Left colon (tissue), 2 donors: ENCODE results near the gene ACSL1. TPM values are rescaled to one million over a fixed set of nuclear protein-coding genes. Genes with fewer than 3 reads are reported as not detected.
"Not testable (repeated sequence)": the region's sequence is repeated elsewhere in the genome, so short reads cannot be mapped to it uniquely, and the experiment has no call there.

Experiments used
- ATAC-seq: fragments of 200-7000 bp; cut with Tn5 transposase; one replicate; pipeline ENCODE4 v1.9.1; 2020; ENCODE audit warnings: mild to moderate bottlenecking, moderate library complexity
- DNase-seq, 2 donors: peaks; one replicate each; pipeline ENCODE4 v3.0.0-alpha.2; 2020
- intact Hi-C, 2 donors: fragments of 100-400 bp; cut with DNase I in 1 of 2; cut with micrococcal nuclease in 1 of 2; formaldehyde crosslinking; loops; one replicate each; pipeline versions ENCODE4 v1.11.2 to v1.14.0; 2022; cut with DNase I, micrococcal nuclease
- total RNA-seq, 2 donors: library from RNA; stranded (reverse); fragmentation: NEBNext Ultra II Directional; extraction: Animal tissue kit (Norgen Biotek cat#: 25700); gene quantifications; one replicate each; pipeline ENCODE4 v1.2.1, GENCODE V29; 2021
- donor health status: DM: no; HTN: no; CAD: no.
- donor health status: DM: yes; HTN: yes; CAD: no.

The ACSL1 gene
- total RNA-seq, 2 donors from 2014 or later = 39.4 to 41.2 TPM

DNA sequence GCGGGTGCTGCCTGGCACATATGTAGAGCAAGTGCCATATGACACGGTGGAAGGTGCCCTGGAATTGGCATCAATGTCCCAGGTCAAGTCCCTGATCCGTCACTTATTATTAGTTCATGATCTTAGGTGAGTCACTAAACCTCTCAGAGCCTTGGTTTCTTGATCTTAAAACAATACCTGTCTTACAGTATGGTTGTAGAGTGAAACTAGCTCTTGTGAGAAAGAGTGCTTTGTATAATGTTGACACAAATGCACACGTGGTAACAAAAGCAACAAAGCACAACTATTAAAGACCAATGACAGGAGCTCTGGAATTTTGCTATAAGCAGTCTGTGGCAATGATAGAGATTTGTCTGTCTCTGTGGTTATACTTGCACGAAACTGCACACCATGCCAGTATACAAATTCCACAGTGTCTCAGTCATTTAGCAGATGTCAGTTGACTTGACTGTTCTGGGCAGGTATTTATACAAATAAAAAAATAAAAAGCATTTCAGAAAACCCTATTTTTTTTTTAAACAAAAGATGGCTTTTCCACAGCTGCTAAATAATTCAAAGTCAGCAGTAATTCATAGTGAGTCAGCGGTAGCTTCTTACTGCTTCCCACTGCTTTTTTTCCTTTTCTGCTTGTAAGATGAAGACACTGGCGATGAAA lies 19.7 kb upstream of the ACSL1 start:
- ATAC-seq (no peak), DNase-seq (no peak)
- intact Hi-C loops = no loop called here

DNA sequence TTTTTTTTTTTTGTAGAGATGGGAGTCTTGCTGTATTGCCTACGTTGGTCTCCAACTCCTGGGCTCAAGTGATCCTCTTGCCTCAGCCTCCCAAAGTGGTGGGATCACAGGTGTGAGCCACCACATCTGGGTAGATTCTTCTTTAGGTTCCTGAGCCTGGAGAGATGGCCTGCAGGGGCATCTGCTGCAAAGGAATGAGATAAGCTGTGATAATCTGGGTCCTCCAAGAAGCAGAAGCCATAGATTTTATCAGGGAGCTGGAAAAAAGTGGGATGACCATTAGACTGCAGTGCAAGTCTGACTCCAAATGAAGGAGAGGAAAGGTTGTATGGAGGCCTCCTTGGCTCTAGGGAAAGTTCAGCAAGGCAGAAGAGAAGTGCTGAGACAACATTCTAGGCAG lies 19.0 kb upstream of the ACSL1 start:
- DNase-seq = no peak
- intact Hi-C loops = no loop called here
- ATAC-seq = no peak

DNA sequence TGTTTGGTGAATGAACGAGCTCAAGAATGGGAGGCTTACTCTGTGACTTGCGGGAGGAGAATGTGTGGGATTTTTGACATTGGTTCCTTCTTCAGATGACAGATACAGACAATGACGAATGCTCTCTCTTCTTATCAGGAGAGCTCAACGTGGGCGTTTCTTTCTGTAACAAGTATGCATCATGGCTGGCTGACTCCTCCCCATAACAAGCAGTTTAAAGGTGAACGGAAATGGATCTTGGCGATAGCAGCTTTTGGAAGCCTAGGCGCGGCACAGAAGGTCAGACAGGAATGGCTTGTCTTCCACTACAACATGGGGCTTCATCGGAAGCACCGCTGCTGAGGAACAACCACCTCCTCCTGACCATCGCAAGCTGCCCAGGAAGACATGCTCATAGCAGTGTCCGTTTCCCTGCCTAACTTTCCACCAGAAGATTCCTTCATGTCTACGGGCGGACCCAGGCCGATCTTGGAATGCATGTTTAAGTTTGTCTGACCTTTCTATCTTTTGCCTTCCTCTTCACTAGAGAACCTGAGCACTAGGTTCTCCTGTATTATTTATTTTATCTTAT lies 18.3 kb upstream of the ACSL1 start:
- intact Hi-C loops = no loop called here
- DNase-seq (no peak), ATAC-seq (peak; percentile 40)

DNA sequence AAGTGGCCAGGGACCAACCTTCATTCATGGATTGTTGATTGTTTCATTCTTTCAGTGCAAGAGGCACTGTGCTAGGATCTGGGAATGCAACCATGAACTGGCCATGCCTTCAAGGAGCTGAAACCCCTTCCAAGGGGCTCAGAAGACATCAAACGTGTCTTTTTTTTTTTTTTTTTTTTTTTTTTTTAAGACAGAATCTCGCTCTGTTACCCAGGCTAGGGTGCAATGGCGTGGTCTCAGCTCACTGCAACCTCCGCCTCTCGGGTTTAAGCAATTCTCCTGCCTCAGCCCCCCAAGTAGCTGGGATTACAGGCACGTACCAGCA lies 13.3 kb upstream of the ACSL1 start:
- intact Hi-C loops, ATAC-seq, DNase-seq: not testable (repeated sequence)

DNA sequence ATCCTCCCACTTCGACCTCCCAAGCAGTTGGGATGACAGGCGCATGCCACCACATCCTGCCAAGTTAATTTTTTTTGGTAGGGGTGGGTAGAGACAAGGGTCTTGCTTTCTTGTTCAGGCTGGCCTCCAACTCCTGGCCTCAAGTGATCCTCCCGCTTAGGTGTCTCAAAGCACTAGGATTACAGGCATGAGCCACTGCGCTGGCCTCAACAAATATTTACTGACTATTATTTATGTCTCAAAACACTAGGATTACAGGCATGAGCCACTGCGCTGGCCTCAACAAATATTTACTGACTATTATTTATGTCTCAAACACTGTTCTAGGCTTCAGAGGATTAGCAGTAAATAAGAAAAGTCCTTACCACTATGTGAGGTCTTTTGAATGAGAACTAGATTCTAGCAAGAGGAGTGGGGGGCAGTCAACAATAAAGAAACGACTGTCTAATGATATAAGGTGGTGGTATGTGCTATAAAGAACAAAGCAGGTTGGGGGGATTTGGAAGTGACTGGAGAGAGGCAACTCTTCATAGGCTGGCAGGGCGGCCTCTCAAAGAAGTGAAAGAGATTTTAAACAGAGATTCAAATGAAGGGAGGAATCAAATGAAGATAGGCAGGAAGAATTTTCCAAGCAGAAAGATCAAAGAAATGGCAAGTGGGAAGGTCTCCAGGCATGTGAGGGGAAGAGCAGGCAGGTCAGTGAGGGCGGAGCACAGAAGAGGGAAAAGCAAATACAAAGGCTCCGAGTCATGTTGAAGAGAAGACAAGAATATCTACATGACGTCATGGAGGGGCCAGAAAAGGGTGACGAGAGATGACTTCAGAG lies 12.7 kb upstream of the ACSL1 start:
- intact Hi-C loops = no loop called here
- DNase-seq = no peak
- ATAC-seq = no peak

DNA sequence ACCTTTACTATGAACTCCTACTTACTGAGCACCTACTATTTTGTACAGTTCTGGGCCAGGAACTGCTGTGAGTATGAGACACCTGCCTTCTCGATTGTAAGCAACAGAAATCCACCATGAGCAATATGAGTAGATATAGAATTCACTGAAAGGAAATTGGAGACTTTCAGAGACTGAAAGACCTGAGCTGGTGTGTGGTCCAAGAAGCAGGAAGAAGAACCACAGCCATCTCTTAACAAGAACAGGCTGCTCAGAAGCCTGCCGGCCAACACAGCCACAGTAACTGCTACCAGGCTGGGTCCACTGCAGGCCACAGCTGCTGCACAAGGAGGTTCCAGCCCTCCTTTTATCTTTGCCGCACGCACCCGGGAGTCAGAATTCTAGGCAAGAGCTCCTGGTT lies 10.8 kb upstream of the ACSL1 start:
- ATAC-seq = no peak
- intact Hi-C loops = no loop called here
- no peak for DNase-seq

DNA sequence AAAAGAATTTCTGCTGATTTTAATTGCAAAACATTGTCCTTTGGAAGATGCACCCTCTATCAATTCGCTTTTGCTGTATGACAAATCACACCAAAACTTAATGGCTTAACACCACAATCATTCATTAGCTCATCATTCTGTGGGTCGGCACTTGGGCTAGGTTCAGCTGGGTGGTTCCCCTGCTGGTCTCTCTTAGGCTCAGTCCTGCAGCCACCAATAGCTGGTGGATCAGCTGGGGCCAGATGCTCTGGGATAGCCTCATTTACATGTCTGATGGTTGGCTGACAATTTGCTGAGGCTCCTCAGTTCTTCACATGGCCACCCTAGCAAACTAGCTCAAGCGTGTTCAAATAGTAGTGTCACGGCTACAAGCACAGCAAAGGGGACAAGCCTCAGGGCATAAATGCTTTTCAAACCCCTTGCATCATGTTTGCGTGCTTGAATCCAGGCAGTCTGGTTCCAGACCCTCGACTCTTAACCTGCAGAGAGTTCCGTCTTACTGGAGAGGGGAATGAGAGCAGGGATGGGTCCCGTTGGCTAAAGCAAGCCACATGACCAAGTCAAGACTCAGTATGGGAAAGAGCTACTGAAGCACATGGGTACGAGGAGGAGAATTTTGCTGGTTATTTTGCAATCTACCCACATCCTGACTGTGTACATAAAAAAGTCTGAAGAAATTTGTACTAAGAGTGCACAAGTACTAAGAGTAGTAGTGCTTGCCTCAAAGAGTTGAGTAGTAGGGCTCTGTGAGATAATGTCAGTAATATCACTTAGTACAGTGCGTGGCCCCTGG lies 7.5 kb upstream of the ACSL1 start:
- no peak for ATAC-seq
- intact Hi-C loops = no loop called here
- no peak for DNase-seq

DNA sequence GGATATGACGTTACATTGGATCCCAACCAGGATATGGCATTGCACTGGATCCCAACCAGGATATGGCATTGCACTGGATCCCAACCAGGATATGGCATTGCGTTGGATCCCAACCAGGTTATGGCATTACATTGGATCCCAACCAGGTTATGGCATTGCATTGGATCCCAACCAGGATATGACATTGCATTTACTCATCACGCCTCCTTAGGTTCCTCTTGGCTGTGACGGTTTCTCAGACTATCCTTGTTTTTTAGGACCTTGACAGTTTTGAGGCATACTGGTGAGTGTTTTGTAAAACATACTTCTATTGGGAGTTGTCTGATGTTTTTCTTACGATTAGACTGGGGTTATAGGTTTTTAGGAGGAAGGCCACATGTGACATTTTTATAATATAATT lies 5.4 kb upstream of the ACSL1 start:
- DNase-seq (no peak), ATAC-seq (no peak)
- intact Hi-C loops = no loop called here

DNA sequence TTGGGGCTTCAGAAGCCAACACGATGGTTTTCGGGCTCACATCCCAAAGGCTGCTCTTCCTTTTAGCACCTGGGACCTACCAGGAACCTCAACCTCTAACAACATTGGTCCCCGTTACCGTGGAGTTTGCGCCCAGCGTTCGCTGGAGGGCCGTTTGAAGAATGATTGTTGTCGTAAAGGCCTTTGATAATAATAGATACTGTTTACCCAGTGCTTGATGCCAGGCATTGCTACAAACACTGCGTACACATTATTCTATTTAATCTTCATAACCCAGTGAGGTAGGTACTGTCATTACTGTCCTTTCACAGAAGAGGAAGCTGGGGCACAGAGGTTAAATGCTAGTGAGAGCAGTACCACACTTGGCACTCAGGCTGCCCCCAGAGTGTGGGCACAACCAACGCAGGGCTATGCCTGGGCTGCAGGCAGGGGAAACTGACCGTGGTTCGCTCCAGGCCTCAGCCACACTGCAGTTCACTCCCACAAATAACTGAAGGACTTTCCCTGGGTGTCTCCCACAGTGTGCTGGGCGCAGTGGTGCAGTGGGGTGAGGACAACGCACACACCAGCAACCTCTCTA lies 1.0 kb upstream of the ACSL1 start:
- no peak for DNase-seq
- intact Hi-C loops = no loop called here
- ATAC-seq = peak; percentile 13

DNA sequence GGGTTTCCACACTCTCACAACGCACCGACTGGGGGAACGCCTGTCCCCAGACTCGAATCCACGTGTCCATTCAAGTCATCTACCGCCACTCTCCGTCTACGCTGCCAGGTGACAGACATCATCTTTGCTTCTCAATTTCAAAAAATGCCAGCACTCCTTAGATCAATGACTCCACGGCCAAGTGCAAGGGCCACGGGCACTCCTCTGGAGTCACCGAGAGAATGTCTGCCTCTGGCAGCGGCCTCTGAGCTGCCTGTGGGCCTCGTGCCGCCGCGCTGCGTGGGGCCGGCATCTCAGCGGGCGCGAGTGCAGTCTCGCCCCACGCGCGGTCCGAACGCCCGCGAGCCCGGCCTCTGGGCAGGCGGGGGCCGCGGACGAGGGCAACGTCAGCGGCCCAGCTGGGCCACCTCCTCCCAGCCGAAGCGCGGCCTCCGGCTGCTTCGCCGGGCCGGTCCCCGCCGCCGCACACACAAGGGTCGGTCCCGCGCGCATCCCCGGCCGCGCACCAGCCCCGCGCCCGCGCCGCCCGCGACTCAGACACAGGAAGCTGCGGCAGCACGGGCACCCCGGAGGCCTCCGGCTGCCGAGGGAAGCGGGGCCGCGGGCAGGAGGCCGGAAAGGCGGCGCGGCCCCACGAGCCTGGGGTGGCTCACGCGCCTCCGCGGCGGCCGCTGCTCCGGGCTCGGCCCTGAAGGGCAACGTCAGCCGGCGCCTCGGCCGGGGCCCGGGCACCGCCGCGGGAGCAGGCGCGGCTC lies 450 bp downstream of the ACSL1 start:
- intact Hi-C loops = no loop called here
- ATAC-seq (peak; percentile 48), DNase-seq (peak in 1 of 2 donors; percentile 52)

DNA sequence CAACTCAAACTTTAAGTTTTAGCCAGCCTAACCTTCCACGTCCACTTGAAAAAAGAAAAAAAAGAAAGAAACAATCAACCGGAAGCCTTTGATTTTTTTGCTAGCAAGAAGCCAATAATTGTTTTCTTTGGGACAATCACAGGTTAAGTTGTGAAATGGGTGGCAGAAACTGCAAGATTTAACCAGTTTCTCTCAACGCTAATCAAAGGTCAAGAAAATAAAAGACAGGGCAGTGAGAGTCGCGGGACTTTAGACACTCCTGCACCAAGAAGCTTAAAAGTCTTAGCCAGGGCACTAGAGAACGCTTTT lies 1.0 kb downstream of the ACSL1 start:
- DNase-seq (no peak), ATAC-seq (no peak)
- intact Hi-C loops = no loop called here

DNA sequence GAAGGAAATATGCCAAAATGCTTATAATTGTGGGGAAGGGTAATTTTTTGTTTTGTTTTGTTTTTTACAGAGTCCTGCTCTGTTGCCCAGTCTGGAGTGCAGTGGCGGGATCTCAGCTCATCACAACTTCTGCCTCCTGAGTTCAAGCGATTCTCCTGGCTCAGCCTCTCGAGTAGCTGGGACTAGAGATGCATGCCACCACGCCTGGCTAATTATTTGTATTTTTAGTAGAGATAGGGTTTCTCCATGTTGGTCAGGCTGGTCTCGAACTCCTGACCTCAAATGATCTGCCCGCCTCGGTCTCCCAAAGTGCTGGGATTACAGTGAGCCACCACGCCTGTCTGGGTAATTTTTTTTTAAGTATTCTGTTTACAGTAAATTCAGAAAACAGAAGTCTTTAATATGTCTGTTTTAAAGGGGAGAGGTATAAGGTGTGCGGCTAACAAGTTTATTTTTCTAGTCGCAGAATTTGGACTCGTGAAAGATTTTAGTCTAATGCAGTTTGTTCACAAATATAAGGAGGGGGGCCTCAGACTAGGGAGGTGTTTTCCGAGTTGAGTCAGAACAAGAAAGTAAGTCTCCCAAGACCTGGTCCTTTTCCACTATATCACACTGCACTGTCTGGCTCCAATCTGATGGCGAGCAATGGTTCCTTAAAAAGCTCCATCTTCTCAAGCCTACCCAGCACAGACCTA lies 1.5 kb downstream of the ACSL1 start:
- intact Hi-C loops = no loop called here

DNA sequence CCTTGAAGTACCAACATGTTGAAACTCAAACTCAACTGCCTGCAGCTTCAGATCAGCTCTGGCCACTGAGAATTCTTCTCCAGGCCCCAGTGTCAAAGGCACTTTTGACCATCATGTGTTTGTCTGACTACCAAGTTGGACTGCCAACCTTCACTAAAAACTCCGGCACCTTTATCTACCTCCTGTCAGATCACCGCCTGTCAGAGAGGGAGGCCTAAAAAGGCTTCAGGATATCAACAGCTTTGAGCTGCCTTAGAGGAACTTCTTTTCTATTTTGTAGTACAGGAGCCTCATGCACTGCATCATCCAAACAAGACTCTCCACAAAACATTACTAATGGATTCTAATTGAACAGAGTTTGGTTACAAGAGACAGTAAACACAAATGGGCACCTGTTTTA lies 2.8 kb downstream of the ACSL1 start:
- ATAC-seq (no peak), DNase-seq (no peak)
- intact Hi-C loops = no loop called here

More for the DNA sequence above, 1.5 kb downstream of the ACSL1 start:
- DNase-seq (no peak), ATAC-seq (no peak)

DNA sequence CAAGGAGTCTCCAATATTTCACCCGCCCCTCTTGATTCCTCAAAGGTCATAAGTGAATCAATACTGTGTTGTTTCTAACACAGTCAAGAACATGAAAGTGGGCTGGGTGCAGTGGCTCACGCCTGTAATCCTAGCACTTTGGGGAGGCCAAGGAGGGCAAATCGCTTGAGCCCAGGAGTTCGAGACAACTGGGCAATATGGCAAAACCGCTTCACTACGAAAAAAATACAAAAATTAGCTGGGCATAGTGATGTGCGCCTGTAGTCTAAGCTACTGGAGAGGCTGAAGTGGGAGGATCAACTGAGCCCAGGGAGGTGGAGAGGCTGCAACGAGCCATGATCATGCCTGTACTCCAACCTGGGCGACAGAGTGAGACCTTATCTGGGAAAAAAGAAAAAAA lies 3.4 kb downstream of the ACSL1 start:
- DNase-seq (no peak), ATAC-seq (no peak)
- intact Hi-C loops = no loop called here

DNA sequence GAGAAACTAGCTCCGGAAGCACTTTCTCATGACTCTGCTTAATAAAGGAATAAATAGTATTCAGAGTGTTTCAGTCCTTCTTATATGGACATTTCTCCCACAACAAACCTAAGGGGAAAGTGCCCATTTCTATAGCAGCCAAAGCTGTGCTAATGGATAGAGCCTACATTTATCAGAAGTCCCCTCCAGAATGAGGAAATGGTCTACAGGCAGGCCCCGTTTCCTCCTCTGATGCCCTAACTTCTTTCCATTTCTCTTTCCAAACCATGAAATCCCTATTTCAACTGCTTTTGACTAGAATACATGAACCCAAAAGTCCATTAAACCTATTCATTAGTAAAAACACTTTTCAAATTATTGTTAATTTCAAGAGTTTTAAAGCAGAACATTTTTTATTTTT lies 4.5 kb downstream of the ACSL1 start:
- intact Hi-C loops = no loop called here
- DNase-seq (no peak), ATAC-seq (no peak)

DNA sequence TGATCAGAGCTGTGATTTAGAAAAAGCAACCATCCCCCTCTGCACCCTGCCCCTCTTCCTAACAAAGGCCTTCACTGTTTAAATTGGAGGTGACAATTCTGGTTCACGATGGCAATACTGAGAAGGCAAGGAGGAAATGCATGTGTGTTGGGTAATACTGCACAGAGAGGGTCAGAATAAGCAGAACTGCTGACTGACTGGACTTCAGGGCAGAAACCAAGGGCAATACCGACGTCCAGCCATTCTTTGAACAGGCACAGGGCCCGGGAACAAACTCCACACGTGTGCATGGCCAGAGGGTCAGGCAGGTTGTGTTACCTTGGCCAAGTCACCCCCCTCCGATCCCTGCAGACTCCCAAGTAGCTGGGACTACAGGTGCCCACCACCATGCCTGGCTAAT lies 6.0 kb downstream of the ACSL1 start:
- DNase-seq = no peak
- intact Hi-C loops = no loop called here
- ATAC-seq = no peak

DNA sequence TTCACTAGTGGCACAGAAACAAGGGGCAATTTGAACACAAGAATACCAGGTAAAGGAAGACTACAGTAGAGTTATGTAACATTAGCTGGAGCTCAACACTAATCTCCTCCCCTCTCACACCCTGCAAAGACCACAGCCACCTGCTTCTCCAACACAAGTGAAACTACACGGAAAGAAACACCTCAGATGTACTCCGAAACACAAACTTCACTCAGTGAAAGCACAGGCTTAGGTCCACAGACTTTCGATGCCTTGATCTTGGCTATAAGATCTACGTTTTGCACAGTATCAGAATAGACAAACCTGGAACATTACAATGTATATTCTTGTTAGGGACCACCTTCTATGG lies 7.6 kb downstream of the ACSL1 start:
- no peak for ATAC-seq
- no peak for DNase-seq
- intact Hi-C loops = no loop called here

DNA sequence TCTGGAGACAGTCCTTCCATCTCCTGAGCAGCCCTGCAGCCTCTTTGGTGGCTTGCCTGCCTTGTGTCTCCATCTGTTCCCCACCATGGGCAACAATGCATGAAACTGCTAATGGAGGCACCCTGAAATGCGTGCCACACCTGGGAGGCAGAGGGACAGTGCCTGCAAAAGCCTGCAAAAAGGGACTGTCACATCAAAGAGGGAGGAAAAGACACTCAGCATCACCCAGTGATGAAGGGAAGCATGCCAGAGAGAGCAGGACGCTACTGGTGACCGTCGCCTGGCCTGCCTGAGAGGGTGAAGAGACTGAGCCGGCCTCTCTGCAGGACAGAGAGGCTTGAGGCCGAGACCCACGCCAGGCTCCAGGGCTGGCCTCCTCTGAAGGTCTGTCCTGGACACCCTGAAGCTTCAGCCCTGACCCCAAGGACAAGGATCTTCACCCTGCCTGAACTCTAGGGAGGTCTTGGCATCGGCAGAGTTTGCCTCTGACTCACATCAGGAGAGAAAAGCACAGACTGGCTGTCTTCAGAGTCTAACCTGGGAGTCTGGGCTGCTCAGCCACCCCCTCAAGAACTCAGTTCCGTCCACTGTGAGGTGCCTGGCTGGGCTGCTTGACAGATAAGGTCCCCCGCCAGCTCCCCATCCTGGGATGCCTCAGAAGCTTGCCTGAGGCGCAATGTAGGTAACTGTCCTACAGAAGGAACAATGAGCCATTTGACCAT lies 8.1 kb downstream of the ACSL1 start:
- no peak for DNase-seq
- intact Hi-C loops = no loop called here
- no peak for ATAC-seq
